ENCODE data around the gene DLK1. TPM values are rescaled to one million over a fixed set of nuclear protein-coding genes. Genes with fewer than 3 reads are reported as not detected.

DLK1 gene
- polyA plus RNA-seq, 1 donor from 2014 or later: not detected

GRCh38 chr14:100785626-100786025, 58.9 kb downstream of the DLK1 start:
- no peaks in the 10 kb centered on the region for H3K9me3 Mint-ChIP-seq
- peaks cover 4% of the 10 kb centered on the region for H3K27me3 Mint-ChIP-seq
- no peaks in the 10 kb centered on the region for H3K36me3 Mint-ChIP-seq
- no peaks in the 10 kb centered on the region for H3K4me1 Mint-ChIP-seq
- no peak overlapping the region for H3K27ac Mint-ChIP-seq
- no peak overlapping the region for H3K4me3 Mint-ChIP-seq

GRCh38 chr14:100786131-100786530, 59.4 kb downstream of the DLK1 start:
- no peaks in the 10 kb centered on the region for H3K4me1 Mint-ChIP-seq
- no peak overlapping the region for H3K4me3 Mint-ChIP-seq
- no peak overlapping the region for H3K27ac Mint-ChIP-seq
- no peaks in the 10 kb centered on the region for H3K36me3 Mint-ChIP-seq
- no peaks in the 10 kb centered on the region for H3K9me3 Mint-ChIP-seq
- peaks cover 4% of the 10 kb centered on the region for H3K27me3 Mint-ChIP-seq

GRCh38 chr14:100786576-100787219, 60.0 kb downstream of the DLK1 start:
- Mint-ChIP-seq H3K36me3 (no peaks in the 10 kb centered on the region), H3K9me3 (no peaks in the 10 kb centered on the region), H3K4me3 (no peak overlapping the region), H3K4me1 (no peaks in the 10 kb centered on the region), H3K27me3 (peaks cover 4% of the 10 kb centered on the region), H3K27ac (no peak overlapping the region)

GRCh38 chr14:100787659-100788058, 61.0 kb downstream of the DLK1 start:
- Mint-ChIP-seq H3K36me3 (no peaks in the 10 kb centered on the region), H3K4me1 (no peaks in the 10 kb centered on the region), H3K27me3 (peaks cover 4% of the 10 kb centered on the region), H3K9me3 (no peaks in the 10 kb centered on the region), H3K27ac (no peak overlapping the region), H3K4me3 (no peak overlapping the region)

Other genes with a start within 250 kb of the DLK1 start
- gene BEGAIN, start 139.5 kb upstream of the DLK1 start, polyA plus RNA-seq: 0.91 TPM
- not detected for gene MEG3, start 99.2 kb downstream of the DLK1 start, polyA plus RNA-seq
- gene RTL1, start 176.8 kb downstream of the DLK1 start, polyA plus RNA-seq: not detected

Data from IgD-negative memory B cell (primary cell).